ENCODE measurements around the gene FADS6. TPM values are rescaled to one million over a fixed set of nuclear protein-coding genes. Genes with fewer than 3 reads are reported as not detected.
A peak's percentile ranks its signal among the peaks of the same experiment; 100 is the strongest.

FADS6 gene
- total RNA-seq, 1 donor from 2014 or later = 0.82 TPM

DNA sequence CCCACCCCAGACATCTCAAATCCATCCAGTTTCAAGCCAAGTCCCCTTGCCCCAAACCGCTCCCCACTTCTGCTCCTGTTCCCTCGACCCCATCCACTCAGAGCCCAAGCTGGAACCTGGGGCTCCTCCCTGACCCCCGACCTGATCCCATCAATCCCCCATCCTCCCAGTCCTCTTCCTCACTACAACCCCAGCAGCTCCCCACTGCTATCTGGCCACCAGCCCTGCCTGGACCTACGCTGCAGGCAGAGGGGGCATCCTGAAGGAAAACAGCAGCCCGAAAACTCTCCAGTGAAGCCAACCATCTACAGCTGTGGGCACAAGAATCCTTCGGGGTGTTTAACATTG lies 24.6 kb downstream of the FADS6 start:
- Mint-ChIP-seq H3K4me3 (no peak overlapping the region), H3K36me3 (peaks cover 7% of the 10 kb centered on the region), H3K4me1 (ENCODE audit: unreplicated experiment) (peaks cover 25% of the 10 kb centered on the region), H3K27ac (no peak overlapping the region), H3K27me3 (peaks cover 10% of the 10 kb centered on the region), H3K9me3 (no peaks in the 10 kb centered on the region)
- no peak for DNase-seq (ENCODE audit: extremely low spot score, unreplicated experiment)
- no peak for TF ChIP-seq CTCF (conservative IDR thresholded peaks at IDR 0.05)

DNA sequence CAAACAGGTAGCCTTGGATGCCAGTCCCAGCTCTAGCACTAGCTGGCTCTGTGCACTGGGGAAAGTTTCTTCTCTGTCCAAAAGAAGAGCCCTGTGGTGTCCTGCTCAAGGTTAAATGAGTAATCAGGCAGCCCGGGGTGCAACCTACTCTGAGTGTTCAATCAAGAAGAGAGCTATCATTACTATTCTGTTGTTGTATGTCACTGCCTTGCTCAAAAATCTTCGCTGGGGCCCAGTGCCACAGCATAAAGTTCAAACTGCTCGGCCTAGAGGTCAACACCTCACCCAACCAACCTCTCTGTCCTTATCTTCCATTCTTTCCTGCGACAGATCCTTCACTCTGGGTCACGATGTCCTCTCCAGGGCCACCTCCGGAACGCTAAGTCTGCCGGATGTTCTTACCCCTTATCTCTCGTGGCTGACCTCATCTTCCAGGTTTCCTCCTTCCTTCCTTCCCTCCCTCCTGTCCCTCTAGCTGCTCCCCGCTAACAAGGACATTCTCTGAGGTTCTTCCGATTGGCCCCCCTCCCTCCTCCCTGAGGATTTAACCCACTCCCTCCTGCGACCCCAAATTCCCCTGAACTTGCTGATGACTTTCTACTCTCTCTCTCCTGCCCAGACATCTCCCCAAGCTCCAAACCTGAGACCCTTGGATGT lies 25.1 kb downstream of the FADS6 start:
- no peak for TF ChIP-seq CTCF (conservative IDR thresholded peaks at IDR 0.05)
- DNase-seq (ENCODE audit: extremely low spot score, unreplicated experiment) = no peak
- peaks cover 10% of the 10 kb centered on the region for H3K36me3 Mint-ChIP-seq
- peaks cover 25% of the 10 kb centered on the region for H3K4me1 Mint-ChIP-seq (ENCODE audit: unreplicated experiment)
- H3K27me3 Mint-ChIP-seq = peaks cover 13% of the 10 kb centered on the region
- peak overlapping the region; percentile 56 for H3K27ac Mint-ChIP-seq
- H3K9me3 Mint-ChIP-seq = no peaks in the 10 kb centered on the region
- H3K4me3 Mint-ChIP-seq = no peak overlapping the region

DNA sequence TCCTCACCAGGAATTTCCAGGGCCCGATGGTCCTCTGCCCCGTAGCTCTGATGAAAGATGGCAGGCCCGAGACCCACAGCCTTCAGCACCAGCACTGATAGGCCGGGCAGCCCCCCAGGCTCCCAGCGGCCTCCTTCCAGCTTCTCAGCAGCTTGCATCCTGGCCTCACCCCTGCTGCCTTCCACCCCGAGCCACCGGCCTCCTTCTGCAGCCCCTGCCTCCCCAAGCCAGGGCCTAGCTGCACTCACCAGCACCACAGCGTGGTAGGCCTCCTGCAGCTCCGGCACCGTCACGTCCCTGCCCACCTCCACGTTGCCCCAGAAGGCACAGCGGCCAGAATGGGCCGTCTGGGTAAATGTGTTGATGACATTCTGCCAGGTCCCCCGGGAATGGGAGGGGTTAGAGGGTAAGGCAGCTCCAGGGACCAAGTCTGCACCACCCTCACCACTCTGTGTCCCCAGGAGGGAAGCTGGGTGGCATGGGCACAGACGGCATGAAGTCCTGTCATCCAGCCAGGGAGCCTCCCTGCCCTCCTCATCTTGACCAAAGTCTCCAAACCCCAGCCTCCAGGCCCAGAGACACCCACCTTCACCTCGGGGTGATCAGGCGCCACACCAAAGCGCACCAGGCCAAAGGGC lies 27.1 kb downstream of the FADS6 start:
- no peak for TF ChIP-seq CTCF (conservative IDR thresholded peaks at IDR 0.05)
- Mint-ChIP-seq H3K27ac (no peak overlapping the region), H3K9me3 (no peaks in the 10 kb centered on the region), H3K4me3 (no peak overlapping the region), H3K36me3 (peaks cover 8% of the 10 kb centered on the region), H3K4me1 (ENCODE audit: unreplicated experiment) (peaks cover 14% of the 10 kb centered on the region), H3K27me3 (peaks cover 17% of the 10 kb centered on the region)
- no peak for DNase-seq (ENCODE audit: extremely low spot score, unreplicated experiment)

DNA sequence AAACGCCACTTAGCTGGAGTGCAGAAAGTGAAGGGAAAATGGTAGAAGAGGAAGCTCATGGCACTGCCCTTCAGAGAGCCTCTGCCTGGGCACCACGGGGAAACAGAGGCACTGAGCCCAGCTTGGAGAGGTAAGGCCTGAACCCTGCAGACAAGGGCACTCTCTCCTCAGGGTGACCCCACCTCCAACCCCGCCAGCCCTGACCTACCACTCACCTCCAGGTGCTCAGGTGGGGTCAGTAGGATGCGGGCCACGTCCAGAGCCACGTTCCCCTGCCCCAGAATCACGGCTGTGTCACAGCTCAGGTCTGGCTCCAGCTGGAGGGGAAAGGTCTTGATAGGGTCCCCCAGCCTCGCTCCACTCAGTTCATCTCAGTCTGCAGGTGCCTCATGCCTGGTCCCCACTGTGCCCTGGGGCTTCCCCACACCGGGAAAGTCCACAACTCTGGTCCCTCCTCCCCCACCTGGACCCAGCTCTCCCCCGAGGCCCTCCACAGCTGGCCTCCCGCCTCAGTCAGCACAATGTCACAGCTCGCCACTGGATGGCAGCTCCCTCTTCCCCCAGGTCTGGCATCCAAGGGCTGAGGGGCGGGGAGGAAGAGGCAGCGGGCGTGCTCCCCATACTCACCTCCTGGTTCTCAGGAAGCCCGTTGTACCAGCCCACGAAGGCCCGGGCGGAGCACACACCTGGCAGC lies 27.8 kb downstream of the FADS6 start:
- DNase-seq (ENCODE audit: extremely low spot score, unreplicated experiment) = no peak
- H3K4me1 Mint-ChIP-seq (ENCODE audit: unreplicated experiment) = peaks cover 12% of the 10 kb centered on the region
- H3K9me3 Mint-ChIP-seq = no peaks in the 10 kb centered on the region
- H3K27me3 Mint-ChIP-seq = peaks cover 22% of the 10 kb centered on the region
- H3K4me3 Mint-ChIP-seq = no peak overlapping the region
- TF ChIP-seq CTCF (conservative IDR thresholded peaks at IDR 0.05) = no peak
- no peak overlapping the region for H3K27ac Mint-ChIP-seq
- peaks cover 8% of the 10 kb centered on the region for H3K36me3 Mint-ChIP-seq

GRCh38 chr17:74864866-74865395 lies 28.5 kb downstream of the FADS6 start:
- Mint-ChIP-seq H3K4me1 (ENCODE audit: unreplicated experiment) (peaks cover 12% of the 10 kb centered on the region), H3K9me3 (no peaks in the 10 kb centered on the region), H3K27ac (no peak overlapping the region), H3K36me3 (peaks cover 8% of the 10 kb centered on the region), H3K4me3 (peak overlapping the region; percentile 0), H3K27me3 (peaks cover 28% of the 10 kb centered on the region)
- peak; percentile 93 for TF ChIP-seq CTCF (conservative IDR thresholded peaks at IDR 0.05)
- DNase-seq (ENCODE audit: extremely low spot score, unreplicated experiment) = peak; percentile 87
